ENCODE results near the gene GLI3. TPM values are rescaled to one million over a fixed set of nuclear protein-coding genes. Genes with fewer than 3 reads are reported as not detected.

GLI3 gene
- total RNA-seq, 6 experiments from 2014 or later: 0.12 to 0.95 (median 0.21) TPM

GRCh38 chr7:42103020-42103419 lies 134.0 kb downstream of the GLI3 start:
- Histone ChIP-seq H3K27ac (no peak overlapping the region), H3K4me1 (no peaks in the 10 kb centered on the region), H3K4me3 (no peak overlapping the region), H3K9me3 (no peaks in the 10 kb centered on the region), H3K27me3 (no peaks in the 10 kb centered on the region), H3K36me3 (no peaks in the 10 kb centered on the region)
- intact Hi-C loops (cut with DNase I): no loop called here
- DNase-seq (no peak), ATAC-seq (no peak)
- TF ChIP-seq POLR2A (IDR thresholded peaks at IDR 0.05) (no peak), CTCF (IDR thresholded peaks at IDR 0.05) (no peak)
- 70% methylated on average over 2 of the region's 3 CpGs for WGBS (ENCODE audit: insufficient coverage, low coverage, low lambda C conversion rate, missing lambda C conversion rate)

GRCh38 chr7:42102301-42102700 lies 134.7 kb downstream of the GLI3 start:
- H3K27me3 ChIP-seq: no peaks in the 10 kb centered on the region
- H3K27ac ChIP-seq: no peak overlapping the region
- ATAC-seq: no peak
- TF ChIP-seq CTCF (IDR thresholded peaks at IDR 0.05) (no peak), POLR2A (IDR thresholded peaks at IDR 0.05) (no peak)
- 45% methylated on average over 3 of the region's 4 CpGs for WGBS (ENCODE audit: insufficient coverage, low coverage, low lambda C conversion rate, missing lambda C conversion rate)
- no peaks in the 10 kb centered on the region for H3K9me3 ChIP-seq
- DNase-seq: no peak
- no peaks in the 10 kb centered on the region for H3K36me3 ChIP-seq
- H3K4me3 ChIP-seq: no peak overlapping the region
- intact Hi-C loops (cut with DNase I): no loop called here
- H3K4me1 ChIP-seq: no peaks in the 10 kb centered on the region

- no peaks in the 10 kb centered on the region for H3K36me3 ChIP-seq
- H3K27me3 ChIP-seq: no peaks in the 10 kb centered on the region
- DNase-seq: no peak
- no peak overlapping the region for H3K27ac ChIP-seq
- 89% methylated on average over 1 of the region's 2 CpGs for WGBS (ENCODE audit: insufficient coverage, low coverage, low lambda C conversion rate, missing lambda C conversion rate)
- intact Hi-C loops (cut with DNase I): no loop called here
- no peak for ATAC-seq
- no peak overlapping the region for H3K4me3 ChIP-seq
- TF ChIP-seq POLR2A (IDR thresholded peaks at IDR 0.05) (no peak), CTCF (IDR thresholded peaks at IDR 0.05) (no peak)
- no peaks in the 10 kb centered on the region for H3K9me3 ChIP-seq
- no peaks in the 10 kb centered on the region for H3K4me1 ChIP-seq
Measured at GRCh38 chr7:42100156-42100508, 136.9 kb downstream of the GLI3 start.

GRCh38 chr7:42099470-42100155 lies 137.4 kb downstream of the GLI3 start:
- ATAC-seq: no peak
- no peak for TF ChIP-seq POLR2A (IDR thresholded peaks at IDR 0.05)
- TF ChIP-seq CTCF (IDR thresholded peaks at IDR 0.05): no peak
- Histone ChIP-seq H3K4me3 (no peak overlapping the region), H3K27me3 (no peaks in the 10 kb centered on the region), H3K9me3 (no peaks in the 10 kb centered on the region), H3K27ac (no peak overlapping the region), H3K4me1 (no peaks in the 10 kb centered on the region), H3K36me3 (no peaks in the 10 kb centered on the region)
- 49% methylated on average over 7 of the region's 8 CpGs for WGBS (ENCODE audit: insufficient coverage, low coverage, low lambda C conversion rate, missing lambda C conversion rate)
- intact Hi-C loops (cut with DNase I): no loop called here
- DNase-seq: no peak

- Histone ChIP-seq H3K4me1 (no peaks in the 10 kb centered on the region), H3K36me3 (no peaks in the 10 kb centered on the region), H3K4me3 (no peak overlapping the region), H3K27ac (no peak overlapping the region), H3K9me3 (no peaks in the 10 kb centered on the region), H3K27me3 (no peaks in the 10 kb centered on the region)
- DNase-seq: no peak
- ATAC-seq: no peak
- intact Hi-C loops (cut with DNase I): no loop called here
- 67% methylated on average over 3 of the region's 4 CpGs for WGBS (ENCODE audit: insufficient coverage, low coverage, low lambda C conversion rate, missing lambda C conversion rate)
- TF ChIP-seq CTCF (IDR thresholded peaks at IDR 0.05) (no peak), POLR2A (IDR thresholded peaks at IDR 0.05) (no peak)
Measured at GRCh38 chr7:42099066-42099465, 137.9 kb downstream of the GLI3 start.
